ENCODE data around the gene C2orf69.

DNA sequence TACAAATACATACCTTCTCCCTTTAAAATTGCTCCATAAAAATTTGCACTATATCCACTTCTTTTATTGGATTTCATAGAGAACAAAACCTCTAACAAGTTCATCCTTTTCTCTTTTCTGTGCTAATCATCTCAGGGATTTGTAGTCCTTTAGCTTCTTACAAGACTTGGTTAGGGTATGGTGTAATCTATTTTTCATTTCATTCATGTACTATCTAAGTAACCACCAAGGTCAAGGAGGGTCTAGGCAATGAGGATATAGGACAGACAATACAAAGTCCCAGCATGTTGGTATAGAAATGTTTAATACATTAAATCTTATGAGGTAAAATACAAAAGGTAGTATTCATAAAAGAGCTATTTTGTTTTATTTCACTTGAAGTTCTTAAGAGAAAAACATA is 17.5 kb downstream of the C2orf69 start:
- TF ChIP-seq EZH2phosphoT487 (IDR thresholded peaks at IDR 0.05; ENCODE audit: low read depth, severe bottlenecking, unreplicated experiment) = no peak
- TF ChIP-seq, protein P1, sequence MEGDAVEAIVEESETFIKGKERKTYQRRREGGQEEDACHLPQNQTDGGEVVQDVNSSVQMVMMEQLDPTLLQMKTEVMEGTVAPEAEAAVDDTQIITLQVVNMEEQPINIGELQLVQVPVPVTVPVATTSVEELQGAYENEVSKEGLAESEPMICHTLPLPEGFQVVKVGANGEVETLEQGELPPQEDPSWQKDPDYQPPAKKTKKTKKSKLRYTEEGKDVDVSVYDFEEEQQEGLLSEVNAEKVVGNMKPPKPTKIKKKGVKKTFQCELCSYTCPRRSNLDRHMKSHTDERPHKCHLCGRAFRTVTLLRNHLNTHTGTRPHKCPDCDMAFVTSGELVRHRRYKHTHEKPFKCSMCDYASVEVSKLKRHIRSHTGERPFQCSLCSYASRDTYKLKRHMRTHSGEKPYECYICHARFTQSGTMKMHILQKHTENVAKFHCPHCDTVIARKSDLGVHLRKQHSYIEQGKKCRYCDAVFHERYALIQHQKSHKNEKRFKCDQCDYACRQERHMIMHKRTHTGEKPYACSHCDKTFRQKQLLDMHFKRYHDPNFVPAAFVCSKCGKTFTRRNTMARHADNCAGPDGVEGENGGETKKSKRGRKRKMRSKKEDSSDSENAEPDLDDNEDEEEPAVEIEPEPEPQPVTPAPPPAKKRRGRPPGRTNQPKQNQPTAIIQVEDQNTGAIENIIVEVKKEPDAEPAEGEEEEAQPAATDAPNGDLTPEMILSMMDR (IDR thresholded peaks at IDR 0.05; ENCODE audit: poor library complexity) = no peak
